DMS114 treated with DMSO at 0.1 percent for 48 hours (cell line): ENCODE measurements around the gene POLR1G.
A peak's percentile ranks its signal among the peaks of the same experiment; 100 is the strongest.
"Not testable (repeated sequence)": the region's sequence is repeated elsewhere in the genome, so short reads cannot be mapped to it uniquely, and the experiment has no call there.

ENCODE experiments used
- DNase-seq: peaks from one replicate; lab custom pipeline; 2025; ENCODE audit not compliant: unreplicated experiment; lab: John Stamatoyannopoulos, UW

POLR1G gene

DNA sequence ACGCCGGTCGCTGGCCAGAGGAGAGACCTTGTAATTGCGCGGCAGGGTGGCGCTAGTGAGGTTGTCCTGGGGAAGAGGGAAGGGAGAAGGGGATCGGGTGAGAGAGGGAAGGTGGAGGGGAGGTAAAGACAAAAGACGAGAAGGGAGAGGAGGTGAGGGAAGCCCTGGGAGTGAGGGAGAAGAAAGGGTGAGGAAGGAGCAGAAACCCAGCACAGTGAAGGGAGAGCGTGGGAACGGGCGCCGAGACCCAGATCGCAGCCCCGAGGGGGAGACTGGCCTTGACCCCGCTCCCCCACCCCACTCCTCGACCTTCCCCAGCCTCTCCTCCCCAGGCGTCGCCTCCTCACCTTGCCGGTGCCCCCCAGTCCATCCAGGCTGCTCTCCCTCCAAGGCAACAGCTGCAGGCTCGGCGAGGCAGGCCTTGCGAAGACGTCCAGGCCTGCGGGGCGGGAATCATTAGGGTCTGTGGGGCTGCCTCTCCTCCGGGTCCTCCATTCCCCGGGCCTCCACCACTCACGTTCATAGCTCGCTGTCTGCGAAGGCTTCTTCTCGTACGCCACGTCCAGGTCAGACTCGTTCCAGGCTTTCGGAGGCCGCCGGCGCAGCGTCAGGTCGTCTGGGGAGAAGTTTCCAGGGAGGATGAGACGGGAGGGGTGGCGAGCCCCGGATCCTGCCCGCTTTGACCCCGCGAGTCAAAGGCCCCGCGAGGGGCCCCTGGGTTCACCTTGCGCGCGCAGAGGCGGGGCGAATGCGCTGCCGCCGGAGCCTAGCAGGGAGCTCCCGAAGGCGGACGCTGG lies 10.4 kb upstream of the POLR1G start:
- DNase-seq: no peak

DNA sequence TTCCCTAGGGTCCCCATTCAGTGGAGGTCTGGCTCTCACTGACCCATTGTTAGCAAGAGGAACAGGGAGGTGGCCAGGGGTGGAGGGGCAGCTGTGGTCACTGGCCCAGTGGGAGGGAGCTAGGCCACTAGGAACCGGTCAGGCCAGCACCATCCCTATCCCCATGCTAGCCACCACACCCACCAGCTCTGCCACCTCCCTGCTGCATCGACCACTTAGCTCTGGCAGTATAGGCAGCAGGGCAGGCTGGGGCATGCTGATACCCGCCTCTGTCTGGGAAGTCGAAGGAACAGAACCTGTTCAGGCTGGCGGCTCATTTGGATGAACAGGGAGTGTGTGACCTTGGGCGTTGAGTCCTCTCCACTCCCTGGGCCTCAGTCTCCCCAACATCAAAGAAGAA lies 6.3 kb upstream of the POLR1G start:
- no peak for DNase-seq

- no peak for DNase-seq
Observed at GRCh38 chr19:45401815-45402214, 4.6 kb upstream of the POLR1G start.

DNA sequence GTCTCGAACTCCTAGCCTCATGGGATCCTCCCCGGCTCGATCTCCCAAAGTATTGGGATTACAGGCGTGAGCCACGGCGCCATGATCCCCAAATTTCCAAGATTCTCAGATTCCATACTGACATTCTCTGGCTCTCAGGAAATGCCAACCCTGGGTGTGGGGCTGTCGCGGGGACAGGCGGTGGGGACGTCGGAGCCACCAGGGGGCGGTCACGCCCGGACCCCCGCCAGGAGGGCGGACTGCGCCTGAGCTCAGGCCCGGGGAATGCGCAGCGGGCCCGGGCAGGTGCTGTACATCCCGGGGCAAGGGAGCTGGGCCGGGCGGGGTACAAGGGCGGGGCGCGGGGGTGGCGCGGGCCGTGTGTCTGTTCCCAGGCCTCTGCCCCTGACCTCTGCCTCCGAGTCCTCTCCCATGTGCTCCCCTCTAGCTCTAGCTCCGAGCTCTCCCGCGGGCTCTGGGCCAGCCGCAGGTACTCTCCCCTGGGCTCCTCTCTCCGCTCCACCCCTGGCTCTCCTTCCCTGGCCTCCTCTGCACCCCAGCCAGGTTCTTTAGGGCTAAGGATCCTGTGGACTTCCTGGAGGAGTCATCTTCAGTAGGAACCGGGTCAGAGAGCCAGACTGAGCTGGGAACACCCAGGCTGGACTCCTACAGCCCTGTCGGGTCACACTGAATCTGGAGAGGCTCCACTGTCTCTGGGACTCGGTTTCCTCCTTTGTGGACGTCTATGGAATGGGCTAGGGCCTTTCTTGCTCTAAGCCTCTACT lies 4.0 kb upstream of the POLR1G start:
- no peak for DNase-seq

GRCh38 chr19:45403272-45403671 lies 3.2 kb upstream of the POLR1G start:
- DNase-seq: no peak

GRCh38 chr19:45403781-45404556 lies 2.5 kb upstream of the POLR1G start:
- no peak for DNase-seq

GRCh38 chr19:45404557-45405434 lies 1.6 kb upstream of the POLR1G start, which contains the start of gene PPP1R13L:
PPP1R13L (minus strand) TSS chr19:45405069; CDS start chr19:45398318, 6,751 bp downstream.
- DNase-seq: no peak

DNA sequence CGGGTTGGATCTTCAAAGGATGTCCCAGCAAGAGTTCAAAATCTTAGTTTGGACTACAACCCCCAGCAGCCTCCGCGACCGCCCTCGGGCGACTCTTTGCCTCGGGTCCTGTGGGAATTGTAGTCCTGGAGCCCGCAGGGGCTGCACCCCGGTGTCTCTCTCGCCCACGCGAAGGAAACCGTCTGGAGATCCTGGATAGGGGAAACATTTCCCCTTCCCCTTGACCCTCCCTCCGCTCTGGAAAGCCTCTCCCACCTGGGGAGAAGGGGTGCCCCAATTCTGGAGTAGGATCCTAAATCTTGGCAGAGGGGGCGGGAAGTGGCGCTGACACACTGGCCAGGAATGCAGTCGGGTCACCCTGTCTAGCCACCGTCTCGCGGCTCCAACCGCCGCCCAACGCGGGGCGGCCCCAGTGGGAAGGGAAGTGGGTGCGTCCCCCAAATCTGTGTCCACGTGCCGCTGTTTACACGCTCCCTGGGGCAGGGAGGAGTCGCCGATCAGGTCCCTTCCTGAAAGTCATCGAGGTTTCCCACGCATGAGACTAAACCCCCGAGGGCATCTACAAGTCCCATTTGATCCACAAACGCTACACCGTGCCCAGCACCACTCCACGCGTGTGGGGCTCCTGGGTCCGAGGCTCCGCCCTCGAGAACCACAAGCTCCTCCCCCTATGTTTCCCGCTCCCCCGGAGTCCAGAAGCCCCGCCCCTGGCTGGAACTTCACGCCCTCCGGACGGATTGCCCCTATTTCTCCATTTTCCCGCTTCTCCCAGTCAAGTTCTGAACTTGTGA lies 814 bp upstream of the POLR1G start:
- peak; percentile 70 for DNase-seq

GRCh38 chr19:45407091-45407375 lies 589 bp downstream of the POLR1G start:
- DNase-seq: no peak

DNA sequence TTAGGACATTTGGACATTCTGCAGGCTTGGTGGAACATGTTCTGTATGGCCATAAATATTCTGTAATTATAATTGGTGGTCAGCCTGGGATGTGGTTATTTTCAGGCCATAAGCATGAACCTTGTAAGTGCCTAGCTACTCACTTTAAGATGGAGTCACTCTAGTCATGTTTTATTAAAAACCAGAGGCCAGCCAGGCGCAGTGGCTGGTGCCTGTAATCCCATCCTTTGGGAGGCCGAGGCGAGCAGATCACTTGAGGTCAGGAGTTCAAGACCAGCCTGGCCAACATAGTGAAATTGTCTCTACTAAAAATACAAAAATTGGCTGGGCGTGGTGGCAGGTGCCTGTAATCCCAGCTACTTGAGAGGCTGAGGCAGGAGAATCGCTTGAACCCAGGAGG lies 1.1 kb downstream of the POLR1G start:
- DNase-seq: not testable (repeated sequence)

DNA sequence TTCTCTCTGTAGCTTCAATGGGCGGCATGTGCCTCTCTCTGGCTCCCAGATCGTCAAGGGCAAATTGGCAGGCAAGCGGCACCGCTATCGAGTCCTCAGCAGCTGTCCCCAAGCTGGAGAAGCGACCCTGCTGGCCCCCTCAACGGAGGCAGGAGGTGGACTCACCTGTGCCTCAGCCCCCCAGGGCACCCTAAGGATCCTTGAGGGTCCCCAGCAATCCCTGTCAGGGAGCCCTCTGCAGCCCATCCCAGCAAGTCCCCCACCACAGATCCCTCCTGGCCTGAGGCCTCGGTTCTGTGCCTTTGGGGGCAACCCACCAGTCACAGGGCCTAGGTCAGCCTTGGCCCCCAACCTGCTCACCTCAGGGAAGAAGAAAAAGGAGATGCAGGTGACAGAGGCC lies 1.7 kb downstream of the POLR1G start:
- DNase-seq: no peak

- no peak for DNase-seq
Observed at GRCh38 chr19:45408830-45409556, 2.5 kb downstream of the POLR1G start.

GRCh38 chr19:45409557-45409920 lies 3.1 kb downstream of the POLR1G start:
- DNase-seq: no peak

GRCh38 chr19:45410330-45410729 lies 3.9 kb downstream of the POLR1G start:
- DNase-seq: not testable (repeated sequence)

- DNase-seq: no peak
Observed at GRCh38 chr19:45413497-45413896, 7.1 kb downstream of the POLR1G start.

DNA sequence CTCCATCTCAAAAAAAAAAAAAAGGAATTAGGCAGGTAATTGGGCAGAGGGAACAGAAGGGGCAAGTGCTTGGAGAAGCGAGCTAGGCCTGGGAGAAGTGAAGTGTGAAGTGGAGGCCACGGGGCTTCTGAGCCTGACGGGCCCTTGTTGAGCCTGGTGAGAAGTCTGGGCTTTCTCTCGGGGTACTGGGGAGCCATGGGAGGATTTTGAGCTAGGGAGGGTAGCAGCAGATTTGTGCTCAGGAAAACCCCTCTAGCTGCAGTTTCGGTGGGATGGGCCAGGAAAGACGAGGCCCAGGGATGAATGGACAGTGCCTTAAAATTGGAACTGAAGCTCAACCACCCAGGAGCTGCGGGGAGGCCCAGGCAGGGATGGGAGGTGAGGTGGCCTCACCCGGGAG lies 8.0 kb downstream of the POLR1G start:
- DNase-seq: no peak

DNA sequence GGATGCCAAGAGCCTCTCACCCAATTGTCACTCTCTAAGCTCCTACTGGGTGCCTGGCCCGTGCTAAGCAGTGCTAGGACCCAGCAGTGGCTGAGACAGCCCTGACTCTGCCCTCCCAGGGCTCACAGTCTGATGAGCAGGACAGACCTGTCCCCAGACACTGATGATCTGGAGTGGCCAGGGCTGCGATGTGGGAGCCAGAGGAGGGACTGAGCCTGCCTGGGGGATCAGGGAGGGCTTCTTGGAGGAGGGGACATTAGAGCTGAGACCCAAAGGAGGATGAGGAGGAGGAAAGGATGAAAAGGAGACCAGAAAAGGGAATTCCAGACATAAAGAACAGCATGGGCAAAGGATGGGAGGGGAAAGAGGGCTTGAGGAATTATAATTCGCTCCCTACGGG lies 10.7 kb downstream of the POLR1G start:
- no peak for DNase-seq

DNA sequence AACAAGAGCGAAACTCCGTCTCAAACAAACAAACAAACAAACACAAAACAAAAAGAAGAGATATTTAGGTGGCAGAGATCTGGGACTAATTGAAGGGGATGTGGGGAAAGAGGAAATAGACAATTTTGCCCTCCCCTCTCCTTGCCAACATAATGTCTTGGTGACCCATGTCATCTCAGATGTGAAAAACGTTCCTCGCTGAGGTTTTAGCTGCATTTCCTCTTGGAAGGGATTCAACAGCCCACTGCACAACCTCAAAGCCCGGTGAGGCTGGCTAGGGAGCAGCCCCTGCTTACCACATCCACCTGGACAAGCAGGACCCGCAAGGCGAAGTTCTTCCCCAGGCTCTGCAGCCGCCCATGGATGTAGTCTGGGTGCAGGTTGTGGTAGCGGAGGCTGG lies 12.4 kb downstream of the POLR1G start:
- DNase-seq: no peak

DNA sequence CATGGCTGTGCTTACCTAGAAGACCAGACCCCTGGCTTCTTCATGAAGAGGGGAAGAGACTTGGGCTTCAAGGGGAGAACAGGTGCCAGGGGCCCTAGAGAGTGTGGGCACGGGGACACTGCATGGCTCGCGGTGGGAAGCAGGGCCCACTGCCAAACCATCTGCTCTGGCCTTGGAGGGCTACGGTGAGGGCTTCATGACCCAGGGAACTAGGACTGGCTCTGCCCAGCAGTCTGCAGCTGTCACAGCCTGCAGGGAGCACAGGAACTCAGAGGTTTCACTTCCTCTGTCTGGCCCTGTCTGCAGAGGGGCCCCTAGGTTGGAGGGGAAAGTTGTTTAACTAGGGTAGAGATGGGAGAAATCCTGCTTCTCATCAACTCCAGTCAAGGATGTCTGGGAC lies 13.0 kb downstream of the POLR1G start:
- DNase-seq: no peak
